Erythroblast (primary cell): ENCODE data around the gene CAV2.

Source experiments
- GATA1 ChIP-seq: IDR thresholded peaks from 2 replicates; pipeline ENCODE4 v1.6.1; 2011; ENCODE audit warnings: low read depth, mild to moderate bottlenecking, control low read depth, low read length, moderate library complexity
- POLR2A ChIP-seq: IDR thresholded peaks from 2 replicates; pipeline ENCODE4 v1.6.1; 2011; ENCODE audit warnings: mild to moderate bottlenecking, low read length

GRCh38 chr7:116483271-116483942, 16.1 kb upstream of the CAV2 start:
- TF ChIP-seq POLR2A (no peak), GATA1 (no peak)
